Measurements from ENCODE around the gene ASCL4. TPM values are rescaled to one million over a fixed set of nuclear protein-coding genes. Genes with fewer than 3 reads are reported as not detected.

ASCL4 gene
- total RNA-seq, 1 donor from 2014 or later = not detected

GRCh38 chr12:107731366-107731765 is 43.1 kb upstream of the ASCL4 start:
- Mint-ChIP-seq H3K4me1 (no peaks in the 10 kb centered on the region), H3K27ac (no peak overlapping the region), H3K36me3 (peaks cover 20% of the 10 kb centered on the region), H3K4me3 (no peak overlapping the region), H3K27me3 (ENCODE audit: insufficient read depth, low read depth) (no peaks in the 10 kb centered on the region), H3K9me3 (peaks cover 5% of the 10 kb centered on the region)
- Histone ChIP-seq H3K4me1 (no peaks in the 10 kb centered on the region), H3K27ac (no peak overlapping the region), H3K4me3 (no peak overlapping the region), H4K20me1 (ENCODE audit: low read depth) (no peaks in the 10 kb centered on the region), H3K4me2 (no peak overlapping the region), H3K27me3 (no peaks in the 10 kb centered on the region), H2AFZ (replicated peaks) (no peak overlapping the region), H3K36me3 (no peaks in the 10 kb centered on the region), H3K79me2 (ENCODE audit: low read depth) (no peaks in the 10 kb centered on the region), H3K9ac (no peak overlapping the region), H3K9me3 (ENCODE audit: low read depth) (no peaks in the 10 kb centered on the region), H3F3A (ENCODE audit: low read depth) (no peaks in the 10 kb centered on the region)
- TF ChIP-seq EZH2 (IDR thresholded peaks at IDR 0.05) = no peak
- no peak for TF ChIP-seq EZH2phosphoT487 (IDR thresholded peaks at IDR 0.05)
- TF ChIP-seq CTCF (IDR thresholded peaks at IDR 0.05) = no peak
- no peak for DNase-seq (ENCODE audit: low spot score)

GRCh38 chr12:107732365-107732764 is 42.1 kb upstream of the ASCL4 start:
- Histone ChIP-seq H3F3A (ENCODE audit: low read depth) (no peaks in the 10 kb centered on the region), H3K79me2 (ENCODE audit: low read depth) (no peaks in the 10 kb centered on the region), H3K4me2 (no peak overlapping the region), H2AFZ (replicated peaks) (no peak overlapping the region), H3K36me3 (peaks cover 4% of the 10 kb centered on the region), H3K27ac (no peak overlapping the region), H3K9me3 (ENCODE audit: low read depth) (no peaks in the 10 kb centered on the region), H3K4me1 (no peaks in the 10 kb centered on the region), H4K20me1 (ENCODE audit: low read depth) (no peaks in the 10 kb centered on the region), H3K27me3 (no peaks in the 10 kb centered on the region), H3K9ac (no peak overlapping the region), H3K4me3 (no peak overlapping the region)
- no peaks in the 10 kb centered on the region for H3K4me1 Mint-ChIP-seq
- H3K9me3 Mint-ChIP-seq = peaks cover under 1% of the 10 kb centered on the region
- no peak overlapping the region for H3K4me3 Mint-ChIP-seq
- TF ChIP-seq EZH2 (IDR thresholded peaks at IDR 0.05) (no peak), CTCF (IDR thresholded peaks at IDR 0.05) (no peak), EZH2phosphoT487 (IDR thresholded peaks at IDR 0.05) (no peak)
- H3K36me3 Mint-ChIP-seq = peaks cover 28% of the 10 kb centered on the region
- no peak for DNase-seq (ENCODE audit: low spot score)
- H3K27ac Mint-ChIP-seq = no peak overlapping the region
- H3K27me3 Mint-ChIP-seq (ENCODE audit: insufficient read depth, low read depth) = no peaks in the 10 kb centered on the region

- no peaks in the 10 kb centered on the region for H3F3A ChIP-seq (ENCODE audit: low read depth)
- no peak overlapping the region for H2AFZ ChIP-seq (replicated peaks)
- H3K79me2 ChIP-seq (ENCODE audit: low read depth) = no peaks in the 10 kb centered on the region
- H3K36me3 ChIP-seq = peaks cover 11% of the 10 kb centered on the region
- H3K9me3 Mint-ChIP-seq = no peaks in the 10 kb centered on the region
- H3K27ac ChIP-seq = no peak overlapping the region
- no peaks in the 10 kb centered on the region for H3K4me1 Mint-ChIP-seq
- H4K20me1 ChIP-seq (ENCODE audit: low read depth) = no peaks in the 10 kb centered on the region
- DNase-seq (ENCODE audit: low spot score) = no peak
- no peaks in the 10 kb centered on the region for H3K27me3 Mint-ChIP-seq (ENCODE audit: insufficient read depth, low read depth)
- H3K4me3 ChIP-seq = no peak overlapping the region
- H3K27ac Mint-ChIP-seq = no peak overlapping the region
- H3K4me2 ChIP-seq = no peak overlapping the region
- H3K9me3 ChIP-seq (ENCODE audit: low read depth) = no peaks in the 10 kb centered on the region
- H3K36me3 Mint-ChIP-seq = peaks cover 39% of the 10 kb centered on the region
- no peak overlapping the region for H3K4me3 Mint-ChIP-seq
- H3K9ac ChIP-seq = no peak overlapping the region
- no peaks in the 10 kb centered on the region for H3K27me3 ChIP-seq
- TF ChIP-seq CTCF (IDR thresholded peaks at IDR 0.05) (no peak), EZH2phosphoT487 (IDR thresholded peaks at IDR 0.05) (no peak), EZH2 (IDR thresholded peaks at IDR 0.05) (no peak)
- H3K4me1 ChIP-seq = no peaks in the 10 kb centered on the region
These were observed 40.4 kb upstream of the ASCL4 start for GRCh38 chr12:107734139-107734538.
